ENCODE measurements around the gene CHPF.

The CHPF gene

GRCh38 chr2:219592736-219593135 is 49.1 kb upstream of the CHPF start:
- ChIA-PET CTCF (interaction anchor here (0.7 kb wide), 1 partner anchor 48 kb away, joined by 3 read pairs; no protein-coding TSS in a partner anchor), POLR2A (interaction anchor here (0.7 kb wide), 1 partner anchor 33 kb away, joined by 3 read pairs; no protein-coding TSS in a partner anchor)
- Histone ChIP-seq H3K27ac (ENCODE audit: extremely low read depth, low read depth, low read length) (no peak overlapping the region), H3K4me3 (ENCODE audit: low read depth, low read length) (no peak overlapping the region), H3K36me3 (ENCODE audit: control insufficient read depth in 2 of 2, insufficient read depth in 1 of 2, low read length in 2 of 2) (no peaks in the 10 kb centered on the region), H3K9me3 (ENCODE audit: control insufficient read depth, insufficient read depth, low read depth, low read length) (no peaks in the 10 kb centered on the region), H3K4me1 (ENCODE audit: control insufficient read depth, insufficient read depth, low read length) (peaks cover 6% of the 10 kb centered on the region)
- TF ChIP-seq ZNF791 (tag by site-specific recombination; IDR thresholded peaks at IDR 0.05) (no peak), ZBTB1 (tag by site-specific recombination; IDR thresholded peaks at IDR 0.05) (no peak), ZFP3 (tag by site-specific recombination; IDR thresholded peaks at IDR 0.05; ENCODE audit: low read depth) (no peak), ZNF48 (tag by site-specific recombination; IDR thresholded peaks at IDR 0.05) (no peak), ZNF571 (tag by site-specific recombination; IDR thresholded peaks at IDR 0.05) (no peak), ZNF639 (tag by site-specific recombination; IDR thresholded peaks at IDR 0.05) (no peak), ZNF37A (tag by site-specific recombination; IDR thresholded peaks at IDR 0.05) (no peak), ZNF645 (tag by site-specific recombination; IDR thresholded peaks at IDR 0.05) (no peak), ZSCAN30 (tag by site-specific recombination; IDR thresholded peaks at IDR 0.05) (no peak), SETDB1 (IDR thresholded peaks at IDR 0.05; ENCODE audit: insufficient read length, low read length) (no peak), ZNF776 (tag by site-specific recombination; IDR thresholded peaks at IDR 0.05; ENCODE audit: borderline replicate concordance) (no peak), ZNF24 (tag by site-specific recombination; IDR thresholded peaks at IDR 0.05) (no peak), ZNF132 (tag by site-specific recombination; IDR thresholded peaks at IDR 0.05; ENCODE audit: borderline replicate concordance) (no peak), PBX3 (CRISPR knock-in tag; IDR thresholded peaks at IDR 0.05) (no peak), GLI2 (tag by site-specific recombination; IDR thresholded peaks at IDR 0.05; ENCODE audit: borderline replicate concordance, low read depth) (no peak)

GRCh38 chr2:219591091-219591490 is 47.5 kb upstream of the CHPF start:
- Histone ChIP-seq H3K9me3 (ENCODE audit: control insufficient read depth, insufficient read depth, low read depth, low read length) (no peaks in the 10 kb centered on the region), H3K36me3 (ENCODE audit: control insufficient read depth in 2 of 2, insufficient read depth in 1 of 2, low read length in 2 of 2) (no peaks in the 10 kb centered on the region), H3K27ac (ENCODE audit: extremely low read depth, low read depth, low read length) (no peak overlapping the region), H3K4me3 (ENCODE audit: low read depth, low read length) (no peak overlapping the region), H3K4me1 (ENCODE audit: control insufficient read depth, insufficient read depth, low read length) (peaks cover 6% of the 10 kb centered on the region)
- TF ChIP-seq ZNF138 (tag by site-specific recombination; IDR thresholded peaks at IDR 0.05; ENCODE audit: borderline replicate concordance) = no peak
- TF ChIP-seq ZNF133 (tag by site-specific recombination; IDR thresholded peaks at IDR 0.05) = no peak
- TF ChIP-seq ZNF24 (tag by site-specific recombination; IDR thresholded peaks at IDR 0.05) = no peak
- TF ChIP-seq ZNF366 (tag by site-specific recombination; conservative IDR thresholded peaks at IDR 0.05) = no peak
- no peak for TF ChIP-seq ZNF654 (tag by site-specific recombination; IDR thresholded peaks at IDR 0.05; ENCODE audit: low read depth)
- no peak for TF ChIP-seq FEZF1 (tag by site-specific recombination; IDR thresholded peaks at IDR 0.05)
- no peak for TF ChIP-seq ZNF239 (tag by site-specific recombination; IDR thresholded peaks at IDR 0.05)
- no peak for TF ChIP-seq GLI2 (tag by site-specific recombination; IDR thresholded peaks at IDR 0.05; ENCODE audit: borderline replicate concordance, low read depth)
- no peak for TF ChIP-seq ZNF785 (tag by site-specific recombination; IDR thresholded peaks at IDR 0.05)
- no peak for TF ChIP-seq ZBTB48 (tag by site-specific recombination; IDR thresholded peaks at IDR 0.05)
- no peak for TF ChIP-seq TRIM28 (IDR thresholded peaks at IDR 0.05; ENCODE audit: borderline replicate concordance, low read length)
- CTCF ChIA-PET = interaction anchor here (0.7 kb wide), 1 partner anchor 49 kb away, joined by 4 read pairs; no protein-coding TSS in a partner anchor
- POLR2A ChIA-PET = interaction anchor here (0.6 kb wide), 1 partner anchor 9 kb away, joined by 7 read pairs; no protein-coding TSS in a partner anchor

Measured in HEK293 (cell line).